Thymus (tissue), 11 donors: ENCODE data around the gene SLK. TPM values are rescaled to one million over a fixed set of nuclear protein-coding genes. Genes with fewer than 3 reads are reported as not detected.

Experiments
- DNase-seq, 9 donors: peaks; one replicate each; pipeline ENCODE4 v3.0.0-alpha.2; 2013; ENCODE audit warnings: low spot score in 9 of 9, low read depth in 6 of 9, missing footprints in 1 of 9
- H3K27ac ChIP-seq, 2 donors: one replicate each; pipeline ENCODE4 v1.5.1; 2013; ENCODE audit warnings: control low read depth in 1 of 2, low read depth in 1 of 2, low read length in 1 of 2, mild to moderate bottlenecking in 1 of 2, moderate library complexity in 1 of 2
- H3K27me3 ChIP-seq, 2 donors: one replicate each; pipeline ENCODE4 v1.5.1; 2013; ENCODE audit warnings: low read length in 1 of 2; ENCODE audit not compliant: control insufficient read depth in 2 of 2, insufficient read depth in 1 of 2
- H3K36me3 ChIP-seq, 2 donors: one replicate each; pipeline ENCODE4 v1.5.1; 2013; ENCODE audit warnings: low read length in 1 of 2, mild to moderate bottlenecking in 1 of 2, moderate library complexity in 1 of 2; ENCODE audit not compliant: control insufficient read depth in 2 of 2, insufficient read depth in 2 of 2
- H3K4me1 ChIP-seq, 2 donors: one replicate each; pipeline ENCODE4 v1.5.1; 2013; ENCODE audit warnings: low read length in 2 of 2; ENCODE audit not compliant: control insufficient read depth in 2 of 2, insufficient read depth in 2 of 2
- H3K4me3 ChIP-seq, 2 donors: one replicate each; pipeline ENCODE4 v1.5.1; 2013; ENCODE audit warnings: low read length in 2 of 2, control low read depth in 1 of 2, mild to moderate bottlenecking in 1 of 2
- H3K9me3 ChIP-seq, 2 donors: one replicate each; pipeline ENCODE4 v1.5.1; 2013; ENCODE audit warnings: low read length in 1 of 2, mild to moderate bottlenecking in 1 of 2; ENCODE audit not compliant: control insufficient read depth in 2 of 2, insufficient read depth in 1 of 2
- WGBS: extraction: QIAGEN DNeasy Blood & Tissue Kit; methylation state at CpG from one replicate; pipeline ENCODE4 v1.1.7; 2013; 5-methylcytosine and 5-hydroxymethylcytosine counted together
- polyA plus RNA-seq: library from polyadenylated mRNA; stranded (reverse); fragments of 200-250 nt; gene quantifications from one replicate; pipeline ENCODE4 v1.2.3, GENCODE V29; 2013
- total RNA-seq: library from RNA; stranded (reverse); fragments of 120-200 nt; gene quantifications from one replicate; pipeline ENCODE4 v1.2.4, GENCODE V29; 2013
- donor health status: healthy.

SLK gene
- total and polyA plus RNA-seq, 2 donors: 16.9 to 33.5 TPM

DNA sequence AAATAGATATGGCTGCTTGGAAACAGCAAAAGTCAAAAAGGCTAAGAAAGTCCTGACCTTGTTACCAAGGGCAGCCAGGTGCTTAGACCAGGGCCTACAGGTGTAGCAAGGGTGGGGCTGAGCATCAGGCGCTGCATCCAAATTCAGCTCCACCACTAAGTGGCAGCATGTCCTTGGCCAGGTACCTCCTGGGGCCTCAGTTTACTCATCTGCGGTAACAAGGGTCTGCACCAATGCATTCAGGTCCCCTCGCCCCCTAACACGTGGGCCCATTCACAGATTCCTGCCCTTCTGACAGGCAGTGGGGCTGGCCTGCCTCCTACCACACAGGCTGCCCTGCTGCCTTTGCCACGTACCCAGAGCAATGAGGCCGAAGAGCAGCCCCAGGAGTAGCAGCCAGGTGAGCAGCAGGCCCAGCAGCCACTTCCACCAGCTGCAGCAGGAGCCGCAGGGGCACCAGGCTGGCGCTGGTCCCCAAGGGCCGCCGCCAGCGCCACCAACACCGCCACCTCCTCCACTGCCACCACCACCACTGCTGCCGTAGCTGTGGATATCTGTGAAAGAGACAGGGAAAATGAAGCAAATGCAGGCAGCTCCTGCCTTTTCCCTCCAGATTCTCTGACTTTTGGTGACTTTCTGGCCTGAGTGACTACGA, 89.8 kb downstream of the SLK start:
- no peaks in the 10 kb centered on the region for H3K9me3 ChIP-seq
- H3K27me3 ChIP-seq: no peaks in the 10 kb centered on the region
- no peaks in the 10 kb centered on the region for H3K36me3 ChIP-seq
- no peak overlapping the region for H3K4me3 ChIP-seq
- WGBS: 89% methylated on average over 14 of the region's 14 CpGs
- H3K27ac ChIP-seq: no peak overlapping the region
- no peak for DNase-seq
- H3K4me1 ChIP-seq: no peaks in the 10 kb centered on the region

DNA sequence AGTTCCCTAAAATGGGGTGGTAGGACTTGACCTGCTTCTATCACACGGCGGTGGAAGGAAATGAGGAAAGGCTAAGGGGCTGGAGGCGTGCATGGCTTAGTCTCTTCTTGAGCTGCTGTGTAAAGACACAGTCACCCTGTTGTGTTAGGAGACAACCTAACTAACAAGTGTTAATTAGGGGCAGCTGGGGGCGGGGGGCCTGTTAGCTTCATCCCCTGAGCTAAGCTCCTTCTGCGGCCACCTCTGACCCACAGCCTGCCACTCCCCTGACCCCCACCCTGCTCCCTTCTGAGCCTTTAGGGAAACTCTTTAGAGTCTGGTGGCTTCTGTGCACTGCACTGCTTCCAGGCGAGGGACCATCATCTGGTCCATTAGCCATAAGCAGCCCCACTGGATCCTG, 90.8 kb downstream of the SLK start:
- no peaks in the 10 kb centered on the region for H3K9me3 ChIP-seq
- WGBS: 90% methylated on average over 6 of the region's 6 CpGs
- no peaks in the 10 kb centered on the region for H3K27me3 ChIP-seq
- no peak for DNase-seq
- H3K4me3 ChIP-seq: no peak overlapping the region
- H3K27ac ChIP-seq: no peak overlapping the region
- H3K36me3 ChIP-seq: no peaks in the 10 kb centered on the region
- no peaks in the 10 kb centered on the region for H3K4me1 ChIP-seq

DNA sequence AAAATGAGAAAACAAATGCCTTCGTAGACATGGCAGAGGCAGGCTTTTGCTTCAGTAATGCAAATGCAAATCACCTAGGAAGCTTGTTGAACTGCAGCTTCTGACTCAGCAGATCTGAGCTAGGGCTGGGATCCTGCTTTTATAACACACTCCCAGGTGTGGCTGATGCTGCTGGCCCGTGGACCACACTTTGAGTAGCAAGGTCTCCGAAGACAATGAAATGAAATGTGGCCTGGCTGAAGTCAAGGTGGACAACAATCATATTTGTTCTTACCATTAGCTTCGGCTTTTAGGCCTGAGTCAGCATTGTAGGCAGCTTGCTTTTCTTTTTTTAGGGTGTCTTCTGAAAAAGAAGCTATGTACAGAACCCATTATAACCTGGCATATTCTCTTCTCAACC, 92.4 kb downstream of the SLK start:
- Histone ChIP-seq H3K9me3 (no peaks in the 10 kb centered on the region), H3K27ac (no peak overlapping the region), H3K36me3 (no peaks in the 10 kb centered on the region), H3K4me3 (no peak overlapping the region), H3K4me1 (no peaks in the 10 kb centered on the region), H3K27me3 (no peaks in the 10 kb centered on the region)
- no peak for DNase-seq
- 80% methylated on average over 4 of the region's 4 CpGs for whole genome bisulfite sequencing

DNA sequence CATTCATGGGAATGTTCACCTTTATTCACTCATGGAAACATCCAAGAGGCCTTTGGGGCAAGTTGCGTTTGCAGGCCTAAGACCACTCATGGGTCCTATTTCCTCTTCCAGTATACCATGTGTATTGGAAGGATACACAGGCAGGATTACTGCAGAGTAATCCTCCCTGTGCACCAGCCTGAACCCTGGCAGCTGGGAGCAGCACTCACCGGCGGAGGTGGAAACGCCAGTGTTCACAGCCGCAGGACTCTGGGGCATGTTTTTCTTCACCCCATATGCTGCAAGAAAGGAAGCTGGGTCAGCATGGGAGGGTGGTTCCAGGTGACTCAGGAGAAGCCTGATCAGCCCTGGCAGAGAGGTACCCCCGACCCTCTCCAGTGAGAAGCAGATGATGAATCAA, 94.3 kb downstream of the SLK start:
- Histone ChIP-seq H3K27me3 (no peaks in the 10 kb centered on the region), H3K4me3 (no peak overlapping the region), H3K36me3 (no peaks in the 10 kb centered on the region), H3K4me1 (no peaks in the 10 kb centered on the region), H3K27ac (no peak overlapping the region), H3K9me3 (no peaks in the 10 kb centered on the region)
- WGBS: 97% methylated on average over 6 of the region's 6 CpGs
- no peak for DNase-seq

DNA sequence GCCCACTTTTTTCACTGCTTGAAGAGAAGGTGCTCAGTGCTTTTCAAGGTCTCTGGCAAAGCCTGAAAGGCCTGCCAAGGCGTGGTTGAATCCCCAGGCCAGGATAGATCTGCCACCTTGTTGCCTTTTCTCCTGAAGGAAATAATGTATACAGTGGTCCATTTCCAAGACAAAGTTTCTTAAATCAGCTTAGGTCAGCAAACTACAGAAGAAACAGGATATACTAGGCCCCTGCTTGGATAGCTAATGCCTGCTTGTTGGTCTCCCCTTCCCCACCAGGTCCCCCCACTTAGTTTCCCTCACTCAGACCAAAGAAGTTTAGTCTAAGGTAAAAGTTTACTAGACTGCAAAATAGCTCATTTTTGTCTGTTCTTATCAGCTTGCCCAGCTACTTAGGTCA, 98.8 kb downstream of the SLK start:
- no peaks in the 10 kb centered on the region for H3K4me1 ChIP-seq
- no peak overlapping the region for H3K27ac ChIP-seq
- no peaks in the 10 kb centered on the region for H3K36me3 ChIP-seq
- no peaks in the 10 kb centered on the region for H3K9me3 ChIP-seq
- H3K27me3 ChIP-seq: no peaks in the 10 kb centered on the region
- H3K4me3 ChIP-seq: no peak overlapping the region
- WGBS: 93% methylated on average over 1 of the region's 1 CpG
- DNase-seq: no peak

DNA sequence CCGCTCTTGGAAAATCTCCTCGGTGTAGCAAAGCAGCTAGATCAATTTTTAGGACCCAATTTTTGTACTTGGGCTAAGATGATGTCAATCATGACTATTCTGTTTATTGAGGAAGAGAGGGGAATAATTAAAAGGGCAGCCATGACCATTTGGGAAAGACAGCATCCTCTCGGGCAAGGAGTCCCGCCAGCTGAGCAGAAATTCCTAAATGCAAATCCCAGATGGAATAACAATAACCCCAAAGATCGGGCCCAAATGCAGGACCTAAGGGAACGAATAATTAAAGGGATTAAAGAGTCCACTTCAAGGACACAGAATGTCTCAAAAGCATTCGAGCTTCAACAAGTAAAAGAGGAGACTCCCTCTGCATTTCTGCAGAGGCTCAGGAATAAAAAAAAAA, 100.0 kb downstream of the SLK start:
- H3K27ac ChIP-seq: no peak overlapping the region
- H3K36me3 ChIP-seq: no peaks in the 10 kb centered on the region
- no peaks in the 10 kb centered on the region for H3K4me1 ChIP-seq
- H3K4me3 ChIP-seq: no peak overlapping the region
- no peaks in the 10 kb centered on the region for H3K9me3 ChIP-seq
- no peak for DNase-seq
- H3K27me3 ChIP-seq: no peaks in the 10 kb centered on the region
- WGBS: 96% methylated on average over 7 of the region's 7 CpGs

DNA sequence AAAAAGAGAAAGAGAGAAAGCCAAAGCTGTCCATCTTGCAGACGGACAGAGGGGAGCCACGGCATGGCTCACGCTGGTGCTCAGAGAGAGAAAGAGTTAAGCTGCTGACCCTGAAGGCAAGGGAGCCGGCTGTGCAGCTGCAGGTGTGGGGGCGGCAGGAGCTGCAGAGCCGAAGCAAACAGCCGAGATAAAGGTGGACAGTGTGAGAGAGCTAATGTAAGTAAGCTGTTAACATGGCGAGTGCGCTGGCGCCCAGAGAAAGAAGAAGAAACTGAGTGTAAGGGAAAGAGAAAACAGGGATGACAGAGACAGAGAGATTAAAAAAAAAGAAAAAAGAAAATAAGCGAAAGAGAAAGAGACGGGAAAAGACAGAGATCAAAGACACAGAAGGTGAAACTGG, 100.6 kb downstream of the SLK start:
- no peak overlapping the region for H3K27ac ChIP-seq
- no peak for DNase-seq
- 93% methylated on average over 12 of the region's 12 CpGs for WGBS
- no peaks in the 10 kb centered on the region for H3K9me3 ChIP-seq
- no peak overlapping the region for H3K4me3 ChIP-seq
- no peaks in the 10 kb centered on the region for H3K36me3 ChIP-seq
- no peaks in the 10 kb centered on the region for H3K4me1 ChIP-seq
- no peaks in the 10 kb centered on the region for H3K27me3 ChIP-seq

DNA sequence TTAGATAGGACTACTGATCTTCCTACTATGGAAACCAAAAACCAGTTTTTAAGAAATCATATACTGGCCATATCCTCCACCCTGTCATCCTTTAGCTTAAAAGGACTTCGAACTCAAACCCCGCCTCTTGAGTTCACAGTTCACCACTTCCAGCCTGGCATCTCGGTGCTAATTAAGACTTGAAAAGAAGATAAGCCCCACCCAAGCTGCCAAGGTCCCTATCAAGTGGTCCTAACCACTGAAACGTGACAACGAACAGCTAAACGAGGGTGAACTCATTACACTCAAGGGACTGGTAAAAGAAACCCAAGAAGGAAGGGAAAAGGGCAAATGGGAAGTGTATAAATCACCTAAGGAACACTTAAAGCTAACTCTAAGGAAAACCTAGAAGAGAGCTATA, 102.7 kb downstream of the SLK start:
- Histone ChIP-seq H3K4me1 (no peaks in the 10 kb centered on the region), H3K27me3 (no peaks in the 10 kb centered on the region), H3K9me3 (no peaks in the 10 kb centered on the region), H3K4me3 (no peak overlapping the region), H3K27ac (no peak overlapping the region), H3K36me3 (no peaks in the 10 kb centered on the region)
- no peak for DNase-seq
- 84% methylated on average over 6 of the region's 6 CpGs for WGBS

DNA sequence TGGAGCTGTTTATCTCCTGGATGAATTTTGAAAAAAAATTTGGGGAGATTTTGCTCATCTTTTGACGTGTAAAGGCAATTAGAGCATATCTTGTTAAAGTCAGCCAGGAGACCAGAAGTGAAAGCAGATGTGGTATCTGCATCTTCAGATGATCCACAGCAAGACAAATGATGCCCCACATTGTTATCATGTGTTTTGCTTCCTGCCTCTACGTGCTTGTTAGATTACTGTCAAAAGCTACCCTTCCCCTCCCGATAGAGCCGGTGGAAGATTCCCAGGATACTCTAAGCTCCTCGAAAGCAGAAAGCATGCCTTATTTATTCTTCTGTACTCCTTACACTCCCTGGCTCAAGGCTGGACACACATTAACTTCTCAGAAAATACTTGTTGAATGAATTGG, 105.8 kb downstream of the SLK start:
- no peak for DNase-seq

DNA sequence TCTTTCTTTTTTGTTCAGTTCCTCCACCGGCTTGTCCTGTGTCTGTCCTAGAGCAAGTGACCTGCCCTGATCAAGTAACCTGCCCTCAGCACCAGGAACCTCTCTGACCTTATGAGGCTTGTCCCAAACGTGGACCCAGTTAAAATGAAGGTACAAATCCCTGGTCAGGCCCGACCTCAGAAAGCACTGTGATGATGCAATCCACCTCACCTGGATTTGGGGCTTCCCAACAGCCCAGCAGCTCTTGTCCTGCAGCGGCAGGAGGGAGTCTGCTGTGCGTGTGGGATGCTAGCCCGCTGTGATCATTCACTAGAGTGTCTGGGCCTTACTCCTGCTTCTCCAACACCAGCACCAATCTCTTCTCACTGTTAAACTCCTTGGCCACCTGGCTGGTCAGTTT, 107.6 kb downstream of the SLK start:
- H3K4me3 ChIP-seq: no peak overlapping the region
- WGBS: 92% methylated on average over 6 of the region's 6 CpGs
- H3K27me3 ChIP-seq: peaks cover 0 to 6% of the 10 kb centered on the region in 2 donors
- no peaks in the 10 kb centered on the region for H3K9me3 ChIP-seq
- H3K4me1 ChIP-seq: no peaks in the 10 kb centered on the region
- DNase-seq: no peak
- H3K27ac ChIP-seq: no peak overlapping the region
- H3K36me3 ChIP-seq: no peaks in the 10 kb centered on the region

More for the DNA sequence above, 105.8 kb downstream of the SLK start:
- Histone ChIP-seq H3K4me3 (no peak overlapping the region), H3K27me3 (peaks cover 0 to 5% of the 10 kb centered on the region in 2 donors), H3K27ac (no peak overlapping the region), H3K4me1 (no peaks in the 10 kb centered on the region), H3K9me3 (no peaks in the 10 kb centered on the region), H3K36me3 (no peaks in the 10 kb centered on the region)
- WGBS: 85% methylated on average over 5 of the region's 5 CpGs
